Natural killer cell (primary cell): Measurements from ENCODE around the gene STUM. TPM values are rescaled to one million over a fixed set of nuclear protein-coding genes. Genes with fewer than 3 reads are reported as not detected.

ENCODE experiments used
- ATAC-seq, 3 donors: fragments of 150-1000 bp in 2 of 3; fragments of 200-7000 bp in 1 of 3; cut with Tn5 transposase; 1 replicate in 1 of 3; 2 replicates in 2 of 3; pipeline ENCODE4 v1.10.0; 2021; ENCODE audit warnings: mild to moderate bottlenecking in 2 of 3, moderate library complexity in 2 of 3
- DNase-seq, 2 donors: peaks; one replicate each; pipeline versions ENCODE4 v3.0.0 to v3.0.0-alpha.2; 2013 to 2021; ENCODE audit warnings: mixed read lengths in 1 of 2
- H3K27ac ChIP-seq: one replicate; pipeline ENCODE4 v1.5.1; 2013; ENCODE audit warnings: mild to moderate bottlenecking, low read length
- H3K27me3 ChIP-seq: one replicate; pipeline ENCODE4 v1.6.1; 2013; ENCODE audit warnings: low read length; ENCODE audit not compliant: control insufficient read depth, insufficient read depth
- H3K36me3 ChIP-seq: one replicate; pipeline ENCODE4 v1.6.1; 2013; ENCODE audit warnings: low read length; ENCODE audit not compliant: control insufficient read depth, insufficient read depth
- H3K4me1 ChIP-seq: one replicate; pipeline ENCODE4 v1.6.1; 2013; ENCODE audit warnings: low read length; ENCODE audit not compliant: control insufficient read depth, insufficient read depth
- H3K4me3 ChIP-seq: one replicate; pipeline ENCODE4 v1.5.1; 2013; ENCODE audit warnings: low read length
- H3K9me3 ChIP-seq: one replicate; pipeline ENCODE4 v1.6.1; 2013; ENCODE audit warnings: low read length; ENCODE audit not compliant: control insufficient read depth, insufficient read depth
- H3K27ac Mint-ChIP-seq, 2 donors: one replicate each; pipeline ENCODE4 v1.8.0; 2022; ENCODE audit warnings: mild to moderate bottlenecking in 2 of 2, mixed read lengths in 2 of 2, moderate library complexity in 1 of 2
- H3K27me3 Mint-ChIP-seq, 2 donors: one replicate each; pipeline ENCODE4 v1.8.0; 2022; ENCODE audit warnings: low read depth in 2 of 2, mixed read lengths in 2 of 2
- H3K36me3 Mint-ChIP-seq: one replicate; pipeline ENCODE4 v1.8.0; 2022; ENCODE audit warnings: mixed read lengths
- H3K4me1 Mint-ChIP-seq, 2 donors: one replicate each; pipeline ENCODE4 v1.8.0; 2022; ENCODE audit warnings: mixed read lengths in 2 of 2
- H3K4me3 Mint-ChIP-seq: one replicate; pipeline ENCODE4 v1.8.0; 2022; ENCODE audit warnings: mild to moderate bottlenecking, moderate library complexity, mixed read lengths
- H3K9me3 Mint-ChIP-seq, 2 donors: one replicate each; pipeline ENCODE4 v1.8.0; 2022; ENCODE audit warnings: mixed read lengths in 2 of 2
- WGBS: methylation state at CpG from one replicate; pipeline ENCODE4 v1.1.7; 2013; ENCODE audit warnings: missing lambda C conversion rate; ENCODE audit not compliant: insufficient coverage; 5-methylcytosine and 5-hydroxymethylcytosine counted together
- intact Hi-C: fragments of 100-400 bp; cut with micrococcal nuclease; formaldehyde crosslinking; loops from one replicate; pipeline ENCODE4 v1.14.2; 2022
- total RNA-seq, 4 donors: library from RNA; stranded (reverse); fragments of 120-200 nt in 1 of 4; gene quantifications; one replicate each; pipeline versions ENCODE4 v1.2.3 to v1.2.4, GENCODE V29; 2013 to 2022
- TF ChIP-seq, protein P1 (sequence below): fragments of 200-600 bp; IDR thresholded peaks from one replicate; pipeline ENCODE4 v1.8.0; 2022; ENCODE audit warnings: antibody characterized with exemption

Gene STUM
- total RNA-seq, 3 donors from 2014 or later (not counting 1 experiment from before 2014, with no cell fraction given): not detected

DNA sequence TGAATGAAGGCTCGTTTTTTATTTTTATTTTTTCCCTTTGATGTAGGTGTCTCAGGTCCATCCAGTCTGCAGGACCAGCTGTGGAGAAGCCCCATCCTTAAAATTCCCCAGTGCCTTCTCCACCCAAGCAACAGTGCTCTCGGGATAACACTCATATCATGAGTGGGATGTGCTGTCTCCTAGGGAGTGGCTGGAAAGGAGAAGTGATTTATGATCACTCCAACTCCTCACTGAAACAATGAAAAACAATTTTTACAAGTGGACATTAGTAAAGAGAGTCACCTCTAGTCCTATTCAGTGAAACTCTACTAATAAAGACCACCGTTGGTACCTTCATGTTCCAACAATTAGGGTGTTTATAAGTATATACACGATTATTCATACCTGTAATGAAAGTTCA lies 3.5 kb downstream of the STUM start:
- Mint-ChIP-seq H3K36me3 (no peaks in the 10 kb centered on the region), H3K27me3 (peaks cover 51 to 67% of the 10 kb centered on the region in 2 donors), H3K9me3 (no peaks in the 10 kb centered on the region), H3K4me3 (no peak overlapping the region), H3K4me1 (peaks cover 6 to 17% of the 10 kb centered on the region in 2 donors), H3K27ac (no peak overlapping the region)
- no peak for ATAC-seq
- no peak overlapping the region for H3K4me3 ChIP-seq
- peaks cover 35% of the 10 kb centered on the region for H3K27me3 ChIP-seq
- TF ChIP-seq, protein P1, sequence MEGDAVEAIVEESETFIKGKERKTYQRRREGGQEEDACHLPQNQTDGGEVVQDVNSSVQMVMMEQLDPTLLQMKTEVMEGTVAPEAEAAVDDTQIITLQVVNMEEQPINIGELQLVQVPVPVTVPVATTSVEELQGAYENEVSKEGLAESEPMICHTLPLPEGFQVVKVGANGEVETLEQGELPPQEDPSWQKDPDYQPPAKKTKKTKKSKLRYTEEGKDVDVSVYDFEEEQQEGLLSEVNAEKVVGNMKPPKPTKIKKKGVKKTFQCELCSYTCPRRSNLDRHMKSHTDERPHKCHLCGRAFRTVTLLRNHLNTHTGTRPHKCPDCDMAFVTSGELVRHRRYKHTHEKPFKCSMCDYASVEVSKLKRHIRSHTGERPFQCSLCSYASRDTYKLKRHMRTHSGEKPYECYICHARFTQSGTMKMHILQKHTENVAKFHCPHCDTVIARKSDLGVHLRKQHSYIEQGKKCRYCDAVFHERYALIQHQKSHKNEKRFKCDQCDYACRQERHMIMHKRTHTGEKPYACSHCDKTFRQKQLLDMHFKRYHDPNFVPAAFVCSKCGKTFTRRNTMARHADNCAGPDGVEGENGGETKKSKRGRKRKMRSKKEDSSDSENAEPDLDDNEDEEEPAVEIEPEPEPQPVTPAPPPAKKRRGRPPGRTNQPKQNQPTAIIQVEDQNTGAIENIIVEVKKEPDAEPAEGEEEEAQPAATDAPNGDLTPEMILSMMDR: no peak
- no peak for DNase-seq
- peaks cover 25% of the 10 kb centered on the region for H3K4me1 ChIP-seq
- intact Hi-C loops: no loop called here
- WGBS: 20% methylated on average over 1 of the region's 4 CpGs
- no peaks in the 10 kb centered on the region for H3K36me3 ChIP-seq
- H3K27ac ChIP-seq: no peak overlapping the region
- no peaks in the 10 kb centered on the region for H3K9me3 ChIP-seq

DNA sequence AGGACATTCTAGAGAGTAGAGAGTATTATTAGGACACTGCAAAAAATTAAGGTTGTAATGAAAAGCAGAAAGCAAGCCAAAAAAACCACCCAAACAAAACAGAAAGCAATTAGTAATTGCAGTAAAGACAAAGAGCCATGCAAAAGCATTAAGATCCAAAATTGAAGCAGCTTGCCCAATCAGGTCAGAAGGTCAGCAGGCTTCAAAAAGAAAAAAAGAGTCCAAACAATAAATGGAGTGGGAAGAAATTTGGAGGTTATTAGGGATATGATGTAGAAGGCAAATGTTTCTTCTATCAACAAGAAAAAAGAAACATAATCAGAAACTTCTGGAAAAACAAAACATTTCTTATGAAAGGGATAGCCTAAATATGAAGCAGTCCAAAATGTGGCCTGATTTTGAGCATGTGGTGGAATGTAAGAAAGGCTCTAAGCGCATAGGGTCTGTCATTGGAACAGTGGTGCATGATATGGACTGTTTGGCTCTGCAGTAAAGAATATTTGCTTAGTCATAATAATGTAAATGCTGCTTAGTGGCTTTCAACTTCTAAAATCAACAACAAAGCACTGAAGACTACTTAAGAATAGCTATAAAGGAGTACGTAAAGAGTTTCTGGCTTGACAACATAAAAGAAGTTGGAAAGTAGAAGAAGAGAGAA lies 4.8 kb downstream of the STUM start:
- TF ChIP-seq, protein P1: no peak
- ATAC-seq (no peak), DNase-seq (no peak)
- Histone ChIP-seq H3K27ac (no peak overlapping the region), H3K9me3 (no peaks in the 10 kb centered on the region), H3K27me3 (peaks cover 32% of the 10 kb centered on the region), H3K36me3 (no peaks in the 10 kb centered on the region), H3K4me3 (no peak overlapping the region), H3K4me1 (peaks cover 18% of the 10 kb centered on the region)
- H3K36me3 Mint-ChIP-seq: no peaks in the 10 kb centered on the region
- intact Hi-C loops: no loop called here
- no peak overlapping the region for H3K4me3 Mint-ChIP-seq
- peaks cover 48 to 67% of the 10 kb centered on the region in 2 donors for H3K27me3 Mint-ChIP-seq
- H3K27ac Mint-ChIP-seq: no peak overlapping the region
- WGBS: 100% methylated on average over 1 of the region's 2 CpGs
- H3K4me1 Mint-ChIP-seq: peaks cover 0 to 12% of the 10 kb centered on the region in 2 donors
- no peaks in the 10 kb centered on the region for H3K9me3 Mint-ChIP-seq

DNA sequence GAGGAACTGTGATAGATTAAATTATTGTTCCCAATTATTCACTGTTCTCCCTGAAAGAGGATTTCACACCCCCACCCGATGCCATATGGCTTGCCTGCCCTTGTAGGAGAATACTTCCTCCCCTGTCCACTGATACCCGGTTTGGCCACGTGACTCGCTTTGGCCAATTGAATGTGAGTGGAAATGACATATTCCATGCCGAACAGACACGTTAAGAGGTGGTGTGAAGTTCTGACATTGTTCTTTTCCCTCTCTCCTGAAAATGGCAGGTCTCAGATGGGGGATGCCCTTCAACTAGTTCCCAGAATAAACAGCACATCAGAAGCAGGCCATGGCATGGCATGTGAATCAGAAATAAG lies 5.3 kb downstream of the STUM start:
- H3K4me1 ChIP-seq: peaks cover 16% of the 10 kb centered on the region
- H3K27ac ChIP-seq: no peak overlapping the region
- no peak for DNase-seq
- no peaks in the 10 kb centered on the region for H3K36me3 ChIP-seq
- Mint-ChIP-seq H3K36me3 (no peaks in the 10 kb centered on the region), H3K4me3 (no peak overlapping the region), H3K27me3 (peaks cover 50 to 67% of the 10 kb centered on the region in 2 donors), H3K27ac (no peak overlapping the region), H3K4me1 (peaks cover 0 to 12% of the 10 kb centered on the region in 2 donors), H3K9me3 (no peaks in the 10 kb centered on the region)
- no peak for ATAC-seq
- peaks cover 31% of the 10 kb centered on the region for H3K27me3 ChIP-seq
- TF ChIP-seq, protein P1: no peak
- 95% methylated on average over 5 of the region's 6 CpGs for WGBS
- H3K9me3 ChIP-seq: no peaks in the 10 kb centered on the region
- H3K4me3 ChIP-seq: no peak overlapping the region
- intact Hi-C loops: no loop called here

DNA sequence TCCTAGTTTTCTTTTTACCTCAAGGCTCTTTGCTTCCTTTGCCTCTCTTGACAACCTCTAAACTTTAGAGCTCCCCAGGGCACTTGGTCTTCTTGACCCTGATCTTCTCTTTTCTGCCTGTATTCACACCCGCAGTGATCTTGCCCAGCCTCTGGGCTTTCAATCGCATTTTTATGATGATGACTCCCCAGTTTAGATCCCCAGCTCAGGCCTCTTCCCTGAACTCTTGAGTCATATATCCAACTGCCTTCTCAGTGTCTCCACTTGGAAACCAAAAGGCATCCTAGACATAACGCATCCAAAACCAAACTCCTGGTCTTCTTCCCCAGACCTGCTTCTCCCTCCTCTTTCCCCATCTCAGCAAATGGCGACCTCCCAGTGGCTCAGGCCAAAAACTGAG lies 6.5 kb downstream of the STUM start:
- intact Hi-C loops: no loop called here
- peaks cover 47 to 67% of the 10 kb centered on the region in 2 donors for H3K27me3 Mint-ChIP-seq

More for the DNA sequence above, 6.5 kb downstream of the STUM start:
- peaks cover 0 to 3% of the 10 kb centered on the region in 2 donors for H3K4me1 Mint-ChIP-seq
- peaks cover 21% of the 10 kb centered on the region for H3K27me3 ChIP-seq
- WGBS: 92% methylated on average over 4 of the region's 4 CpGs
- H3K36me3 Mint-ChIP-seq: no peaks in the 10 kb centered on the region
- H3K36me3 ChIP-seq: no peaks in the 10 kb centered on the region
- no peaks in the 10 kb centered on the region for H3K9me3 ChIP-seq
- H3K27ac ChIP-seq: no peak overlapping the region
- DNase-seq (no peak), ATAC-seq (no peak)
- no peak overlapping the region for H3K4me3 Mint-ChIP-seq
- H3K4me3 ChIP-seq: no peak overlapping the region
- peaks cover 4% of the 10 kb centered on the region for H3K4me1 ChIP-seq
- no peaks in the 10 kb centered on the region for H3K9me3 Mint-ChIP-seq
- no peak overlapping the region for H3K27ac Mint-ChIP-seq
- TF ChIP-seq, protein P1: no peak
